HCT116 (cell line): ENCODE data around the gene ASS1. TPM values are rescaled to one million over a fixed set of nuclear protein-coding genes. Genes with fewer than 3 reads are reported as not detected.

Experiments
- ATAC-seq: fragments of 200-7000 bp; cut with Tn5 transposase; 2 replicates; pipeline ENCODE4 v1.9.1; 2020; ENCODE audit warnings: mild to moderate bottlenecking, moderate library complexity
- BruUV-seq: library from RNA; stranded (reverse); fragments of 400-500 nt; replicated peaks from 2 replicates; lab custom pipeline; 2021; lab: Mats Ljungman, UMichigan
- CTCF ChIA-PET: fragments of 300-600 bp; sonication (Branson Sonifier 250); formaldehyde crosslinking; loops from one replicate; lab custom pipeline; 2021; ENCODE audit warnings: antibody characterized with exemption; lab: Charles Lee
- POLR2A ChIA-PET: fragments of 300-600, 350-600 bp; sonication (Branson Sonifier 250); formaldehyde crosslinking; loops from one replicate; lab custom pipeline; 2021; ENCODE audit warnings: antibody characterized with exemption; lab: Charles Lee
- RAD21 ChIA-PET, 2 experiments: fragments of 300-600 bp; sonication (Branson Sonifier 250); formaldehyde crosslinking; loops; one replicate each; lab custom pipeline; 2023; ENCODE audit warnings: low total read pairs in 2 of 2; ENCODE audit not compliant: uncharacterized antibody in 2 of 2, unreplicated experiment in 2 of 2, low non-redundant PET in 1 of 2; lab: Charles Lee
- DNase-seq: peaks from one replicate; pipeline ENCODE4 v3.0.0-alpha.2; 2010; ENCODE audit warnings: low read depth, low spot score
- H2AFZ ChIP-seq: fragments of 200-600 bp; shearing (Covaris generic), sonication (generic); 2 replicates; pipeline ENCODE4 v1.6.1; 2017; ENCODE audit warnings: low read depth, mixed run types, mixed read lengths, antibody characterized with exemption, low read length; ENCODE audit not compliant: poor library complexity, severe bottlenecking
- H3K27ac ChIP-seq: 2 replicates; pipeline ENCODE4 v1.5.1; 2012; ENCODE audit warnings: low read depth, low read length
- H3K27me3 ChIP-seq: fragments of 200-600 bp; sonication (generic); 2 replicates; pipeline ENCODE4 v1.6.1; 2016; ENCODE audit warnings: mixed run types, low read length, mixed read lengths; ENCODE audit not compliant: insufficient read depth
- H3K36me3 ChIP-seq, 2 experiments: fragments of 200-500 bp in 1 of 2; fragments of 200-600 bp in 1 of 2; sonication (Bioruptor generic) in 1 of 2; sonication (generic) in 1 of 2; 2 replicates each; pipeline versions ENCODE4 v1.5.1 to v1.6.1; 2014 to 2016; ENCODE audit warnings: low read length in 2 of 2, inconsistent platforms in 1 of 2, mixed read lengths in 1 of 2, mixed run types in 1 of 2; ENCODE audit not compliant: insufficient read depth in 2 of 2, control insufficient read depth in 1 of 2
- H3K4me1 ChIP-seq, 2 experiments: fragments of 200-600 bp in 1 of 2; sonication (generic) in 1 of 2; 2 replicates each; pipeline versions ENCODE4 v1.5.1 to v1.6.1; 2012 to 2017; ENCODE audit warnings: low read length in 2 of 2, inconsistent platforms in 1 of 2, mild to moderate bottlenecking in 1 of 2, mixed read lengths in 1 of 2, mixed run types in 1 of 2, moderate library complexity in 1 of 2; ENCODE audit not compliant: insufficient read depth in 2 of 2, control insufficient read depth in 1 of 2
- H3K4me2 ChIP-seq: fragments of 200-600 bp; sonication (generic); 2 replicates; pipeline ENCODE4 v1.6.1; 2017; ENCODE audit warnings: mixed run types, low read length, mixed read lengths
- H3K4me3 ChIP-seq, 2 experiments: fragments of 200-600 bp in 1 of 2; sonication (generic) in 1 of 2; replicated peaks in 1 of 2; 2 replicates each; pipeline ENCODE4 v1.5.1; 2011 to 2016; ENCODE audit warnings: low read length in 2 of 2, control low read depth in 1 of 2, low read depth in 1 of 2, mild to moderate bottlenecking in 1 of 2, mixed read lengths in 1 of 2, mixed run types in 1 of 2
- H3K79me2 ChIP-seq: fragments of 200-600 bp; sonication (generic); 2 replicates; pipeline ENCODE4 v1.6.1; 2017; ENCODE audit warnings: mild to moderate bottlenecking, mixed run types, low read length, moderate library complexity, mixed read lengths; ENCODE audit not compliant: insufficient read depth
- H3K9ac ChIP-seq: fragments of 200-600 bp; sonication (generic); 2 replicates; pipeline ENCODE4 v1.6.1; 2016; ENCODE audit warnings: low read length, mixed read lengths
- H3K9me2 ChIP-seq: fragments of 200-600 bp; sonication (generic), shearing (Covaris generic); 2 replicates; pipeline ENCODE4 v1.6.1; 2017; ENCODE audit warnings: mixed run types, mild to moderate bottlenecking, moderate library complexity; ENCODE audit not compliant: insufficient read depth
- H3K9me3 ChIP-seq, 2 experiments: fragments of 200-500 bp in 1 of 2; fragments of 200-600 bp in 1 of 2; sonication (Bioruptor generic) in 1 of 2; sonication (generic) in 1 of 2; 2 replicates each; pipeline ENCODE4 v1.6.1; 2014 to 2017; ENCODE audit warnings: low read length in 2 of 2, mixed read lengths in 2 of 2, inconsistent platforms in 1 of 2, low read depth in 1 of 2, mild to moderate bottlenecking in 1 of 2, mixed run types in 1 of 2, moderate library complexity in 1 of 2; ENCODE audit not compliant: control insufficient read depth in 1 of 2, insufficient read depth in 1 of 2
- H4K20me1 ChIP-seq: fragments of 200-600 bp; sonication (generic), shearing (Covaris generic); 2 replicates; pipeline ENCODE4 v1.6.1; 2017; ENCODE audit warnings: mixed run types, mild to moderate bottlenecking, moderate library complexity; ENCODE audit not compliant: insufficient read depth
- ELF1 ChIP-seq: IDR thresholded peaks from 2 replicates; pipeline ENCODE4 v1.6.1; 2012; ENCODE audit warnings: low read depth, borderline replicate concordance
- REST ChIP-seq: IDR thresholded peaks from 2 replicates; pipeline ENCODE4 v1.6.1; 2012; ENCODE audit warnings: low read depth
- SP1 ChIP-seq: IDR thresholded peaks from 2 replicates; pipeline ENCODE4 v1.6.1; 2012; ENCODE audit warnings: low read depth
- YY1 ChIP-seq: IDR thresholded peaks from 2 replicates; pipeline ENCODE4 v1.6.1; 2011; ENCODE audit warnings: low read length, low read depth, moderate library complexity, mild to moderate bottlenecking; ENCODE audit not compliant: insufficient replicate concordance; ENCODE audit errors: extremely low read depth
- intact Hi-C: fragments of 100-400 bp; cut with micrococcal nuclease; formaldehyde crosslinking; loops from 2 replicates; pipeline ENCODE4 v1.10.0; 2022
- total RNA-seq: library from RNA; stranded (reverse); gene quantifications from one replicate; pipeline ENCODE4 v1.2.1, GENCODE V29; 2021; ENCODE audit not compliant: unreplicated experiment

ASS1 gene
- total RNA-seq, 1 experiment from 2014 or later: 92.6 TPM

- TF ChIP-seq REST (no peak), ELF1 (no peak), YY1 (no peak)
These were observed 22.2 kb upstream of the ASS1 start (continued) for GRCh38 chr9:130422546-130422945.

GRCh38 chr9:130423272-130423671 lies 21.5 kb upstream of the ASS1 start:
- POLR2A ChIA-PET: no interaction called here

More at GRCh38 chr9:130423272-130423671, 21.5 kb upstream of the ASS1 start:
- H3K27me3 ChIP-seq: no peaks in the 10 kb centered on the region
- no peak overlapping the region for H3K4me3 ChIP-seq
- no peak overlapping the region for H2AFZ ChIP-seq
- no peaks in the 10 kb centered on the region for H3K36me3 ChIP-seq
- no peak for TF ChIP-seq YY1
- TF ChIP-seq SP1: no peak
- TF ChIP-seq, all 23 proteins: peak for 0
- intact Hi-C loops: no loop called here
- ChIA-PET RAD21 (no interaction called here), CTCF (no interaction called here)
- no peak overlapping the region for H3K4me2 ChIP-seq
- no peaks in the 10 kb centered on the region for H3K79me2 ChIP-seq
- peaks cover 13 to 19% of the 10 kb centered on the region in 2 experiments for H3K4me1 ChIP-seq
- H4K20me1 ChIP-seq: no peaks in the 10 kb centered on the region
- BruUV-seq: no TSS peak
- H3K27ac ChIP-seq: no peak overlapping the region
- ATAC-seq: no peak
- no peak overlapping the region for H3K9ac ChIP-seq
- H3K9me2 ChIP-seq: no peaks in the 10 kb centered on the region
- H3K9me3 ChIP-seq: no peaks in the 10 kb centered on the region
- DNase-seq: no peak
